GM21526 (cell line): Measurements from ENCODE around the gene ADAM15.

ENCODE experiments used
- ATAC-seq: cut with Tn5 transposase; IDR thresholded peaks from one replicate; pipeline ENCODE4 v1.9.1; 2021; ENCODE audit warnings: moderate library complexity; ENCODE audit not compliant: unreplicated experiment, low FRiP score

The ADAM15 gene

GRCh38 chr1:155029513-155030242 lies 21.4 kb upstream of the ADAM15 start:
- no peak for ATAC-seq

- ATAC-seq: no peak
Measured at GRCh38 chr1:155030243-155030795, 20.8 kb upstream of the ADAM15 start.

GRCh38 chr1:155030899-155031298 lies 20.2 kb upstream of the ADAM15 start:
- no peak for ATAC-seq

GRCh38 chr1:155032886-155033285 lies 18.2 kb upstream of the ADAM15 start:
- no peak for ATAC-seq

GRCh38 chr1:155033524-155033923 lies 17.6 kb upstream of the ADAM15 start, which contains the start of the genes DCST1 and DCST2:
Gene DCST1 (plus strand): TSS chr1:155033824. CDS start chr1:155034037, 213 bp downstream.
Gene DCST2 (minus strand): TSS chr1:155033781. CDS start chr1:155033701, 80 bp downstream.
- ATAC-seq: no peak

- ATAC-seq: no peak
Measured at GRCh38 chr1:155034318-155035208, 16.6 kb upstream of the ADAM15 start.

- ATAC-seq: no peak
Measured at GRCh38 chr1:155035936-155036335, 15.2 kb upstream of the ADAM15 start.

- ATAC-seq: no peak
Measured at GRCh38 chr1:155037043-155037442, 14.1 kb upstream of the ADAM15 start.

GRCh38 chr1:155037851-155038441 lies 13.2 kb upstream of the ADAM15 start:
- no peak for ATAC-seq

- ATAC-seq: no peak
Measured at GRCh38 chr1:155038602-155039307, 12.4 kb upstream of the ADAM15 start.

- ATAC-seq: no peak
Measured at GRCh38 chr1:155039308-155039669, 11.8 kb upstream of the ADAM15 start.

- no peak for ATAC-seq
Measured at GRCh38 chr1:155040358-155041093, 10.6 kb upstream of the ADAM15 start.

GRCh38 chr1:155042789-155043188 lies 8.3 kb upstream of the ADAM15 start:
- ATAC-seq: no peak

GRCh38 chr1:155043301-155043702 lies 7.8 kb upstream of the ADAM15 start:
- no peak for ATAC-seq

- ATAC-seq: no peak
Measured at GRCh38 chr1:155043793-155044192, 7.3 kb upstream of the ADAM15 start.

- ATAC-seq: no peak
Measured at GRCh38 chr1:155044365-155044764, 6.8 kb upstream of the ADAM15 start.

GRCh38 chr1:155044812-155045657 lies 6.1 kb upstream of the ADAM15 start:
- no peak for ATAC-seq

- ATAC-seq: no peak
Measured at GRCh38 chr1:155048449-155049334, 2.4 kb upstream of the ADAM15 start.
